HepG2 (cell line): ENCODE measurements around the gene CIB2. TPM values are rescaled to one million over a fixed set of nuclear protein-coding genes. Genes with fewer than 3 reads are reported as not detected.

Experiments used
- ETS1 ChIP-seq: sonication (generic); formaldehyde crosslinking; IDR thresholded peaks from 2 replicates; pipeline ENCODE4 v1.4.0; 2020; ENCODE audit warnings: missing genetic modification reagents
- HIVEP1 ChIP-seq: sonication (generic); formaldehyde crosslinking; IDR thresholded peaks from 2 replicates; pipeline ENCODE4 v1.4.0; 2020; ENCODE audit warnings: mild to moderate bottlenecking, missing genetic modification reagents
- HNF4A ChIP-seq: sonication (generic); formaldehyde crosslinking; IDR thresholded peaks from 2 replicates; pipeline ENCODE4 v1.4.0; 2020; ENCODE audit warnings: missing genetic modification reagents
- LBX2 ChIP-seq: sonication (generic); formaldehyde crosslinking; IDR thresholded peaks from 2 replicates; pipeline ENCODE4 v1.5.0; 2020; ENCODE audit warnings: missing genetic modification reagents, mild to moderate bottlenecking, borderline replicate concordance
- SP5 ChIP-seq: IDR thresholded peaks from 2 replicates; pipeline ENCODE4 v1.6.1; 2016; ENCODE audit warnings: low read depth, borderline replicate concordance
- SYNCRIP ChIP-seq: fragments of 200-400 bp; formaldehyde crosslinking; IDR thresholded peaks from 2 replicates; pipeline ENCODE4 v1.6.1; 2018; ENCODE audit warnings: mild to moderate bottlenecking, low read depth, low read length; ENCODE audit not compliant: insufficient read depth
- TCF7 ChIP-seq: sonication (generic); IDR thresholded peaks from 2 replicates; pipeline ENCODE4 v1.6.1; 2016; ENCODE audit warnings: antibody characterized with exemption, low read depth
- ZBTB20 ChIP-seq: sonication (generic); formaldehyde crosslinking; IDR thresholded peaks from 2 replicates; pipeline ENCODE4 v1.8.1; 2023; ENCODE audit warnings: missing genetic modification reagents, low read depth, mild to moderate bottlenecking, borderline replicate concordance
- ZNF232 ChIP-seq: sonication (generic); formaldehyde crosslinking; IDR thresholded peaks from 2 replicates; pipeline ENCODE4 v1.4.0; 2020; ENCODE audit warnings: missing genetic modification reagents, borderline replicate concordance
- ZNF234 ChIP-seq: sonication (generic); formaldehyde crosslinking; conservative IDR thresholded peaks from 2 replicates; pipeline ENCODE4 v1.5.1; 2020; ENCODE audit warnings: mild to moderate bottlenecking, missing genetic modification reagents
- ZNF263 ChIP-seq: sonication (generic); formaldehyde crosslinking; IDR thresholded peaks from 2 replicates; pipeline ENCODE4 v1.4.0; 2020; ENCODE audit warnings: missing genetic modification reagents
- ZNF282 ChIP-seq: fragments of 450-650 bp; IDR thresholded peaks from 2 replicates; pipeline ENCODE4 v1.6.1; 2018; ENCODE audit not compliant: partially characterized antibody
- ZNF556 ChIP-seq: sonication (generic); formaldehyde crosslinking; IDR thresholded peaks from 2 replicates; pipeline ENCODE4 v1.4.0; 2020; ENCODE audit warnings: mild to moderate bottlenecking, missing genetic modification reagents, borderline replicate concordance
- ZNF607 ChIP-seq: sonication (generic); formaldehyde crosslinking; IDR thresholded peaks from 2 replicates; pipeline ENCODE4 v1.5.1; 2020; ENCODE audit warnings: missing genetic modification reagents, mild to moderate bottlenecking, borderline replicate concordance
- ZNF672 ChIP-seq: sonication (generic); formaldehyde crosslinking; IDR thresholded peaks from 2 replicates; pipeline ENCODE4 v1.8.1; 2022; ENCODE audit warnings: missing genetic modification reagents
- ZSCAN25 ChIP-seq: sonication (generic); formaldehyde crosslinking; IDR thresholded peaks from 2 replicates; pipeline ENCODE4 v1.8.0; 2022; ENCODE audit warnings: mild to moderate bottlenecking, missing genetic modification reagents
- polyA plus RNA-seq, 8 experiments: library from polyadenylated mRNA; depleted of rRNA in 3 of 8; stranded (reverse) in 7 of 8; unstranded in 1 of 8; fragments of >200 nt; fragmentation: Illumina TruSeq in 4 of 8; extraction: Trizol in 4 of 8; gene quantifications; 2 replicates each; pipeline versions ENCODE4 v1.2.1 to v1.2.3, GENCODE V29; 2011 to 2016; ENCODE audit warnings: low read depth in 4 of 8, missing spikeins in 1 of 8, mixed read lengths in 1 of 8; ENCODE audit not compliant: insufficient read depth in 1 of 8
- total RNA-seq, 5 experiments: library from RNA; depleted of rRNA; stranded (reverse); fragments of >200 nt; fragmentation: Illumina TruSeq; extraction: Trizol; gene quantifications; 2 replicates each; pipeline ENCODE4 v1.2.3, GENCODE V29; 2016; ENCODE audit warnings: low read depth in 1 of 5
- TF ChIP-seq, protein P1 (sequence below): sonication (generic); formaldehyde crosslinking; IDR thresholded peaks from 2 replicates; pipeline ENCODE4 v1.4.0; 2020; ENCODE audit warnings: missing genetic modification reagents
- TF ChIP-seq, protein P2 (sequence below): sonication (generic); formaldehyde crosslinking; IDR thresholded peaks from 2 replicates; pipeline ENCODE4 v1.5.0; 2020; ENCODE audit warnings: missing genetic modification reagents
- TF ChIP-seq, protein P3 (sequence below): sonication (generic); formaldehyde crosslinking; IDR thresholded peaks from 2 replicates; pipeline ENCODE4 v1.4.0; 2020; ENCODE audit warnings: missing genetic modification reagents

Gene CIB2
- total and polyA plus RNA-seq, 2 of the 13 experiments (the other 11 are each of a cell fraction or from before 2014, with no cell fraction given) = 1.4 to 1.5 TPM

DNA sequence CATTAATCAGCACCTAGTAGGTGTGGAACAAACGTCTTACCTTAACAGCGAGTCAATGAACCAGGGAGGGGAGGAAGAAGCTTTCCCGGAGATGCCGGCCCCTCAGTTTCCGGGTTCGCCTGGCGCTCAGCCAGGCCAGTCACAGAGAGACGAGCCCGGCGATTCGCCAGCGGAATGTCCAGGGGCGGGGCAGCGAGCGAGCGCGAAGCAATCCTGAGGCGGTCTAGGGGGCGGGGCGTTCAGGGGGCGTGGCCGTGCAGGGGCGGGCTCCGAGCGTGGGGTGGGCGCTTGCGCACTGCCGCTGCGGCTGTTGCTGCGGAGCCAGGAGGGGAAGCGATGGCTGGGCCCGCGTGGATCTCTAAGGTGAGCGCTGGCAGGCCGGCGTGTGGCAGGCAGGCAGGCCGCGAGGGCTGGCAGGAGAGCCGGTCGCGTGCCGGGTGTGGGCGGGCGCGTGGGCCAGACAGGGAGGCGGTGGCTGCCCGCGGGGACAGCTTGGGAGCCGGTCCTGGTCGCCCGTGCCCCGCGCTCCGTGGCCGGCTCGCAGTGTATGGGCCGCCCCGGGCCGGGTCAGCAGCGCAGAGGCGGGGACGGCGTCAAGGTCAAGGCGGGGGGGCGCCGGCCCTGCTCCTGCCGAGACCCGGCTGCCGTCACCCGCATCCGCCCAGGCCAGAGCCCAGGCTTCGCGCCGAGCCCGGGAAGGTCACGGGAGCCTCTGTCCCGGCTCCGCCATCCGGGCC, 18.0 kb upstream of the CIB2 start, which contains the start of gene IDH3A (continued):
- TF ChIP-seq, protein P1, sequence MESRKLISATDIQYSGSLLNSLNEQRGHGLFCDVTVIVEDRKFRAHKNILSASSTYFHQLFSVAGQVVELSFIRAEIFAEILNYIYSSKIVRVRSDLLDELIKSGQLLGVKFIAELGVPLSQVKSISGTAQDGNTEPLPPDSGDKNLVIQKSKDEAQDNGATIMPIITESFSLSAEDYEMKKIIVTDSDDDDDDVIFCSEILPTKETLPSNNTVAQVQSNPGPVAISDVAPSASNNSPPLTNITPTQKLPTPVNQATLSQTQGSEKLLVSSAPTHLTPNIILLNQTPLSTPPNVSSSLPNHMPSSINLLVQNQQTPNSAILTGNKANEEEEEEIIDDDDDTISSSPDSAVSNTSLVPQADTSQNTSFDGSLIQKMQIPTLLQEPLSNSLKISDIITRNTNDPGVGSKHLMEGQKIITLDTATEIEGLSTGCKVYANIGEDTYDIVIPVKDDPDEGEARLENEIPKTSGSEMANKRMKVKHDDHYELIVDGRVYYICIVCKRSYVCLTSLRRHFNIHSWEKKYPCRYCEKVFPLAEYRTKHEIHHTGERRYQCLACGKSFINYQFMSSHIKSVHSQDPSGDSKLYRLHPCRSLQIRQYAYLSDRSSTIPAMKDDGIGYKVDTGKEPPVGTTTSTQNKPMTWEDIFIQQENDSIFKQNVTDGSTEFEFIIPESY = no peak
- peak; percentile 38; the same call in 1 of the 2 replicates for TF ChIP-seq LBX2
- no peak for TF ChIP-seq ZBTB20 (CRISPR knock-in tag)
- TF ChIP-seq SP5 (CRISPR knock-in tag) = peak; percentile 72
- no peak for TF ChIP-seq HNF4A
- no peak for TF ChIP-seq TCF7
- no peak for TF ChIP-seq ZNF263 (CRISPR knock-in tag)
- TF ChIP-seq, protein P2, sequence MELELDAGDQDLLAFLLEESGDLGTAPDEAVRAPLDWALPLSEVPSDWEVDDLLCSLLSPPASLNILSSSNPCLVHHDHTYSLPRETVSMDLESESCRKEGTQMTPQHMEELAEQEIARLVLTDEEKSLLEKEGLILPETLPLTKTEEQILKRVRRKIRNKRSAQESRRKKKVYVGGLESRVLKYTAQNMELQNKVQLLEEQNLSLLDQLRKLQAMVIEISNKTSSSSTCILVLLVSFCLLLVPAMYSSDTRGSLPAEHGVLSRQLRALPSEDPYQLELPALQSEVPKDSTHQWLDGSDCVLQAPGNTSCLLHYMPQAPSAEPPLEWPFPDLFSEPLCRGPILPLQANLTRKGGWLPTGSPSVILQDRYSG = no peak
- TF ChIP-seq ZNF282 = no peak
- peak; percentile 48; the same call in 1 of the 2 replicates for TF ChIP-seq ZSCAN25 (CRISPR knock-in tag)
- TF ChIP-seq ZNF556 (CRISPR knock-in tag) = peak; percentile 59; the same call in 1 of the 2 replicates
- TF ChIP-seq HIVEP1 (CRISPR knock-in tag) = no peak
- no peak for TF ChIP-seq ZNF672 (CRISPR knock-in tag)
- TF ChIP-seq, protein P3, sequence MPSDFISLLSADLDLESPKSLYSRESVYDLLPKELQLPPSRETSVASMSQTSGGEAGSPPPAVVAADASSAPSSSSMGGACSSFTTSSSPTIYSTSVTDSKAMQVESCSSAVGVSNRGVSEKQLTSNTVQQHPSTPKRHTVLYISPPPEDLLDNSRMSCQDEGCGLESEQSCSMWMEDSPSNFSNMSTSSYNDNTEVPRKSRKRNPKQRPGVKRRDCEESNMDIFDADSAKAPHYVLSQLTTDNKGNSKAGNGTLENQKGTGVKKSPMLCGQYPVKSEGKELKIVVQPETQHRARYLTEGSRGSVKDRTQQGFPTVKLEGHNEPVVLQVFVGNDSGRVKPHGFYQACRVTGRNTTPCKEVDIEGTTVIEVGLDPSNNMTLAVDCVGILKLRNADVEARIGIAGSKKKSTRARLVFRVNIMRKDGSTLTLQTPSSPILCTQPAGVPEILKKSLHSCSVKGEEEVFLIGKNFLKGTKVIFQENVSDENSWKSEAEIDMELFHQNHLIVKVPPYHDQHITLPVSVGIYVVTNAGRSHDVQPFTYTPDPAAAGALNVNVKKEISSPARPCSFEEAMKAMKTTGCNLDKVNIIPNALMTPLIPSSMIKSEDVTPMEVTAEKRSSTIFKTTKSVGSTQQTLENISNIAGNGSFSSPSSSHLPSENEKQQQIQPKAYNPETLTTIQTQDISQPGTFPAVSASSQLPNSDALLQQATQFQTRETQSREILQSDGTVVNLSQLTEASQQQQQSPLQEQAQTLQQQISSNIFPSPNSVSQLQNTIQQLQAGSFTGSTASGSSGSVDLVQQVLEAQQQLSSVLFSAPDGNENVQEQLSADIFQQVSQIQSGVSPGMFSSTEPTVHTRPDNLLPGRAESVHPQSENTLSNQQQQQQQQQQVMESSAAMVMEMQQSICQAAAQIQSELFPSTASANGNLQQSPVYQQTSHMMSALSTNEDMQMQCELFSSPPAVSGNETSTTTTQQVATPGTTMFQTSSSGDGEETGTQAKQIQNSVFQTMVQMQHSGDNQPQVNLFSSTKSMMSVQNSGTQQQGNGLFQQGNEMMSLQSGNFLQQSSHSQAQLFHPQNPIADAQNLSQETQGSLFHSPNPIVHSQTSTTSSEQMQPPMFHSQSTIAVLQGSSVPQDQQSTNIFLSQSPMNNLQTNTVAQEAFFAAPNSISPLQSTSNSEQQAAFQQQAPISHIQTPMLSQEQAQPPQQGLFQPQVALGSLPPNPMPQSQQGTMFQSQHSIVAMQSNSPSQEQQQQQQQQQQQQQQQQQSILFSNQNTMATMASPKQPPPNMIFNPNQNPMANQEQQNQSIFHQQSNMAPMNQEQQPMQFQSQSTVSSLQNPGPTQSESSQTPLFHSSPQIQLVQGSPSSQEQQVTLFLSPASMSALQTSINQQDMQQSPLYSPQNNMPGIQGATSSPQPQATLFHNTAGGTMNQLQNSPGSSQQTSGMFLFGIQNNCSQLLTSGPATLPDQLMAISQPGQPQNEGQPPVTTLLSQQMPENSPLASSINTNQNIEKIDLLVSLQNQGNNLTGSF (CRISPR knock-in tag) = no peak
- no peak for TF ChIP-seq SYNCRIP
- peak; percentile 41; the same call in 1 of the 2 replicates for TF ChIP-seq ZNF232 (CRISPR knock-in tag)
- no peak for TF ChIP-seq ZNF234 (CRISPR knock-in tag)
- no peak for TF ChIP-seq ETS1 (CRISPR knock-in tag)
- TF ChIP-seq ZNF607 (CRISPR knock-in tag) = no peak; the same call in none of the 2 replicates
